Adipocyte (in vitro differentiated cells): ENCODE data around the gene KLF13.

Source experiments
- DNase-seq: peaks from one replicate; pipeline ENCODE4 v3.0.0-alpha.2; 2015; ENCODE audit warnings: low read depth
- H3K27me3 ChIP-seq: replicated peaks from 2 replicates; pipeline ENCODE4 v1.7.0; 2013; ENCODE audit warnings: mild to moderate bottlenecking, low read length, moderate library complexity; ENCODE audit not compliant: control insufficient read depth, insufficient read depth
- H3K36me3 ChIP-seq: 2 replicates; pipeline ENCODE4 v1.7.0; 2013; ENCODE audit warnings: low read length, mild to moderate bottlenecking, moderate library complexity; ENCODE audit not compliant: control insufficient read depth, insufficient read depth, severe bottlenecking
- H3K4me1 ChIP-seq: 2 replicates; pipeline ENCODE4 v1.7.0; 2013; ENCODE audit warnings: mild to moderate bottlenecking, low read length, moderate library complexity; ENCODE audit not compliant: control insufficient read depth, insufficient read depth
- H3K4me3 ChIP-seq: 2 replicates; pipeline ENCODE4 v1.7.0; 2013; ENCODE audit warnings: mild to moderate bottlenecking, low read length, moderate library complexity
- H3K9ac ChIP-seq: 2 replicates; pipeline ENCODE4 v1.7.0; 2013; ENCODE audit warnings: mild to moderate bottlenecking, low read length, moderate library complexity
- H3K9me3 ChIP-seq: 2 replicates; pipeline ENCODE4 v1.7.0; 2013; ENCODE audit warnings: mild to moderate bottlenecking, low read length, moderate library complexity; ENCODE audit not compliant: control insufficient read depth

Gene KLF13

GRCh38 chr15:31308185-31308639, 18.4 kb upstream of the KLF13 start:
- no peaks in the 10 kb centered on the region for H3K36me3 ChIP-seq
- no peak overlapping the region for H3K9ac ChIP-seq
- peaks cover 2% of the 10 kb centered on the region for H3K9me3 ChIP-seq
- peaks cover 3% of the 10 kb centered on the region for H3K4me1 ChIP-seq
- no peak overlapping the region for H3K4me3 ChIP-seq
- DNase-seq: no peak
- peaks cover 50% of the 10 kb centered on the region for H3K27me3 ChIP-seq

- DNase-seq: no peak
- Histone ChIP-seq H3K4me1 (no peaks in the 10 kb centered on the region), H3K27me3 (peaks cover 50% of the 10 kb centered on the region), H3K9me3 (peaks cover 14% of the 10 kb centered on the region), H3K9ac (no peak overlapping the region), H3K36me3 (no peaks in the 10 kb centered on the region), H3K4me3 (no peak overlapping the region)
Observed at GRCh38 chr15:31309893-31310606, 16.6 kb upstream of the KLF13 start.

GRCh38 chr15:31311735-31312619, 14.7 kb upstream of the KLF13 start:
- H3K36me3 ChIP-seq: no peaks in the 10 kb centered on the region
- H3K27me3 ChIP-seq: peaks cover 39% of the 10 kb centered on the region
- no peak for DNase-seq
- H3K9me3 ChIP-seq: peaks cover 17% of the 10 kb centered on the region
- H3K4me3 ChIP-seq: no peak overlapping the region
- H3K4me1 ChIP-seq: no peaks in the 10 kb centered on the region
- H3K9ac ChIP-seq: no peak overlapping the region

- H3K4me1 ChIP-seq: no peaks in the 10 kb centered on the region
- H3K4me3 ChIP-seq: no peak overlapping the region
- no peaks in the 10 kb centered on the region for H3K36me3 ChIP-seq
- H3K27me3 ChIP-seq: peaks cover 40% of the 10 kb centered on the region
- H3K9me3 ChIP-seq: peaks cover 17% of the 10 kb centered on the region
- no peak for DNase-seq
- H3K9ac ChIP-seq: no peak overlapping the region
Observed at GRCh38 chr15:31313223-31313622, 13.4 kb upstream of the KLF13 start.

- H3K4me1 ChIP-seq: no peaks in the 10 kb centered on the region
- H3K9me3 ChIP-seq: peaks cover 17% of the 10 kb centered on the region
- no peak overlapping the region for H3K4me3 ChIP-seq
- no peak overlapping the region for H3K9ac ChIP-seq
- H3K27me3 ChIP-seq: peaks cover 38% of the 10 kb centered on the region
- DNase-seq: no peak
- no peaks in the 10 kb centered on the region for H3K36me3 ChIP-seq
Observed at GRCh38 chr15:31314380-31314779, 12.3 kb upstream of the KLF13 start.

GRCh38 chr15:31316135-31316795, 10.4 kb upstream of the KLF13 start:
- Histone ChIP-seq H3K4me3 (no peak overlapping the region), H3K36me3 (no peaks in the 10 kb centered on the region), H3K9me3 (peaks cover 18% of the 10 kb centered on the region), H3K4me1 (no peaks in the 10 kb centered on the region), H3K9ac (no peak overlapping the region), H3K27me3 (peaks cover 26% of the 10 kb centered on the region)
- DNase-seq: no peak

- Histone ChIP-seq H3K4me3 (no peak overlapping the region), H3K27me3 (peaks cover 20% of the 10 kb centered on the region), H3K9ac (no peak overlapping the region), H3K36me3 (no peaks in the 10 kb centered on the region), H3K9me3 (peaks cover 22% of the 10 kb centered on the region), H3K4me1 (no peaks in the 10 kb centered on the region)
- DNase-seq: no peak
Observed at GRCh38 chr15:31317017-31317416, 9.6 kb upstream of the KLF13 start.

- Histone ChIP-seq H3K4me3 (no peak overlapping the region), H3K4me1 (no peaks in the 10 kb centered on the region), H3K36me3 (no peaks in the 10 kb centered on the region), H3K9ac (no peak overlapping the region), H3K9me3 (peaks cover 22% of the 10 kb centered on the region), H3K27me3 (peaks cover 20% of the 10 kb centered on the region)
- DNase-seq: no peak
Observed at GRCh38 chr15:31317421-31318327, 9.0 kb upstream of the KLF13 start.

- peaks cover 20% of the 10 kb centered on the region for H3K27me3 ChIP-seq
- no peak overlapping the region for H3K9ac ChIP-seq
- H3K9me3 ChIP-seq: peaks cover 18% of the 10 kb centered on the region
- no peaks in the 10 kb centered on the region for H3K36me3 ChIP-seq
- H3K4me3 ChIP-seq: no peak overlapping the region
- no peak for DNase-seq
- no peaks in the 10 kb centered on the region for H3K4me1 ChIP-seq
Observed at GRCh38 chr15:31318429-31318828, 8.2 kb upstream of the KLF13 start.

GRCh38 chr15:31320022-31320421, 6.6 kb upstream of the KLF13 start:
- DNase-seq: no peak
- no peak overlapping the region for H3K4me3 ChIP-seq
- H3K27me3 ChIP-seq: peaks cover 20% of the 10 kb centered on the region
- no peak overlapping the region for H3K9ac ChIP-seq
- H3K9me3 ChIP-seq: peaks cover 8% of the 10 kb centered on the region
- H3K4me1 ChIP-seq: peaks cover 5% of the 10 kb centered on the region
- no peaks in the 10 kb centered on the region for H3K36me3 ChIP-seq
